Measurements from ENCODE around the gene NACC2. TPM values are rescaled to one million over a fixed set of nuclear protein-coding genes. Genes with fewer than 3 reads are reported as not detected.

NACC2 gene
- total and polyA plus RNA-seq, 8 donors: 3.6 to 29.5 (median 5.5) TPM

GRCh38 chr9:136082496-136083361, 12.4 kb downstream of the NACC2 start:
- peak in 1 of 4 donors; percentile 63 for DNase-seq
- no peak for TF ChIP-seq CTCF (IDR thresholded peaks at IDR 0.05)
- intact Hi-C loops (cut with DNase I): no loop called here

GRCh38 chr9:136081826-136082495, 13.1 kb downstream of the NACC2 start:
- no peak overlapping the region for H3K27ac ChIP-seq
- H3K9me3 ChIP-seq: no peaks in the 10 kb centered on the region
- ATAC-seq (no peak), DNase-seq (no peak)
- intact Hi-C loops (cut with DNase I): no loop called here
- no peak overlapping the region for H3K4me3 ChIP-seq
- H3K27me3 ChIP-seq: no peaks in the 10 kb centered on the region
- TF ChIP-seq CTCF (IDR thresholded peaks at IDR 0.05): no peak
- H3K4me1 ChIP-seq: peaks cover 18 to 81% of the 10 kb centered on the region in 2 donors
- H3K36me3 ChIP-seq: peaks cover 0 to 17% of the 10 kb centered on the region in 2 donors

More at GRCh38 chr9:136082496-136083361, 12.4 kb downstream of the NACC2 start:
- no peak for ATAC-seq
- H3K27ac ChIP-seq: no peak overlapping the region
- peaks cover 0 to 17% of the 10 kb centered on the region in 2 donors for H3K36me3 ChIP-seq
- H3K4me3 ChIP-seq: no peak overlapping the region
- peaks cover 18 to 83% of the 10 kb centered on the region in 2 donors for H3K4me1 ChIP-seq
- H3K9me3 ChIP-seq: no peaks in the 10 kb centered on the region
- no peaks in the 10 kb centered on the region for H3K27me3 ChIP-seq

- ATAC-seq (peak; percentile 1), DNase-seq (peak in 3 of 4 donors; percentile 45 to 76 (median 73))
- Histone ChIP-seq H3K36me3 (peaks cover 0 to 17% of the 10 kb centered on the region in 2 donors), H3K4me3 (no peak overlapping the region), H3K9me3 (no peaks in the 10 kb centered on the region), H3K27me3 (no peaks in the 10 kb centered on the region), H3K27ac (no peak overlapping the region), H3K4me1 (peaks cover 18 to 76% of the 10 kb centered on the region in 2 donors)
- intact Hi-C loops (cut with DNase I): no loop called here
- TF ChIP-seq CTCF (IDR thresholded peaks at IDR 0.05): no peak
Measured at GRCh38 chr9:136081113-136081825, 13.8 kb downstream of the NACC2 start.

GRCh38 chr9:136080716-136081112, 14.4 kb downstream of the NACC2 start:
- H3K27me3 ChIP-seq: no peaks in the 10 kb centered on the region
- intact Hi-C loops (cut with DNase I): no loop called here
- peak in 1 of 4 donors; percentile 72 for DNase-seq
- H3K9me3 ChIP-seq: no peaks in the 10 kb centered on the region
- H3K36me3 ChIP-seq: peaks cover 0 to 19% of the 10 kb centered on the region in 2 donors
- no peak overlapping the region for H3K4me3 ChIP-seq
- H3K4me1 ChIP-seq: peaks cover 18 to 75% of the 10 kb centered on the region in 2 donors
- H3K27ac ChIP-seq: no peak overlapping the region
- no peak for ATAC-seq
- no peak for TF ChIP-seq CTCF (IDR thresholded peaks at IDR 0.05)

Measured in left lung (tissue), 10 donors.